SK-N-SH (cell line): ENCODE data around the gene PTPRG. TPM values are rescaled to one million over a fixed set of nuclear protein-coding genes. Genes with fewer than 3 reads are reported as not detected.

Experiments used
- CTCF ChIA-PET: fragments of 300-600, 350-600 bp; formaldehyde crosslinking; extraction: SDS; loops from one replicate; lab custom pipeline; 2021; lab: Yijun Ruan, JAX
- POLR2A ChIA-PET: fragments of 350-600 bp; sonication (Branson Sonifier 250); formaldehyde crosslinking; extraction: SDS; loops from one replicate; lab custom pipeline; 2020; ENCODE audit warnings: antibody characterized with exemption, inconsistent platforms; lab: Yijun Ruan, JAX
- DNase-seq: peaks from one replicate; pipeline ENCODE4 v3.0.0; 2012
- H2AFZ ChIP-seq: fragments of 200-600 bp; sonication (generic); 2 replicates; pipeline ENCODE4 v1.8.1; 2016; ENCODE audit warnings: antibody characterized with exemption, mild to moderate bottlenecking, low read depth
- H3F3A ChIP-seq: fragments of 200-600 bp; sonication (generic); replicated peaks from 2 replicates; pipeline ENCODE3; 2016; ENCODE audit warnings: antibody characterized with exemption, mild to moderate bottlenecking; ENCODE audit not compliant: insufficient read depth
- H3K27ac ChIP-seq, 2 experiments: fragments of 200-500 bp in 1 of 2; fragments of 200-600 bp in 1 of 2; sonication (Bioruptor generic) in 1 of 2; sonication (generic), shearing (Covaris generic) in 1 of 2; 2 replicates each; pipeline versions ENCODE4 v1.5.1 to v1.6.1; 2014 to 2016; ENCODE audit warnings: low read depth in 2 of 2, inconsistent platforms in 1 of 2, low read length in 1 of 2, mild to moderate bottlenecking in 1 of 2, mixed read lengths in 1 of 2
- H3K27me3 ChIP-seq: fragments of 200-600 bp; sonication (generic), shearing (Covaris generic); 2 replicates; pipeline ENCODE4 v1.6.1; 2016; ENCODE audit warnings: mixed run types; ENCODE audit not compliant: insufficient read depth
- H3K36me3 ChIP-seq, 2 experiments: fragments of 200-500 bp in 1 of 2; fragments of 200-600 bp in 1 of 2; sonication (Bioruptor generic) in 1 of 2; sonication (generic) in 1 of 2; replicated peaks in 1 of 2; 2 replicates each; pipeline versions ENCODE3 to v1.5.1; 2014 to 2016; ENCODE audit warnings: low read length in 1 of 2, mild to moderate bottlenecking in 1 of 2; ENCODE audit not compliant: insufficient read depth in 2 of 2, control insufficient read depth in 1 of 2
- H3K4me1 ChIP-seq, 2 experiments: fragments of 200-500 bp in 1 of 2; fragments of 200-600 bp in 1 of 2; sonication (Bioruptor generic) in 1 of 2; sonication (generic), shearing (Covaris generic) in 1 of 2; 2 replicates each; pipeline versions ENCODE4 v1.5.1 to v1.6.1; 2014 to 2016; ENCODE audit warnings: low read depth in 1 of 2, low read length in 1 of 2, mixed run types in 1 of 2; ENCODE audit not compliant: insufficient read depth in 2 of 2, control insufficient read depth in 1 of 2
- H3K4me2 ChIP-seq: fragments of 200-600 bp; sonication (generic), shearing (Covaris generic); 2 replicates; pipeline ENCODE4 v1.6.1; 2017; ENCODE audit warnings: mixed run types
- H3K4me3 ChIP-seq, 2 experiments: fragments of 200-500 bp in 1 of 2; fragments of 200-600 bp in 1 of 2; sonication (Bioruptor generic) in 1 of 2; sonication (generic), shearing (Covaris generic) in 1 of 2; 2 replicates each; pipeline versions ENCODE4 v1.5.1 to v1.8.1; 2014 to 2016; ENCODE audit warnings: low read depth in 2 of 2, inconsistent platforms in 1 of 2, low read length in 1 of 2, mild to moderate bottlenecking in 1 of 2, mixed read lengths in 1 of 2, moderate library complexity in 1 of 2
- H3K79me2 ChIP-seq: fragments of 200-600 bp; sonication (generic); 2 replicates; pipeline ENCODE4 v1.8.1; 2017; ENCODE audit warnings: mild to moderate bottlenecking; ENCODE audit not compliant: insufficient read depth
- H3K9ac ChIP-seq: fragments of 200-600 bp; sonication (generic); 2 replicates; pipeline ENCODE4 v1.6.1; 2017; ENCODE audit warnings: mixed run types
- H3K9me2 ChIP-seq: fragments of 200-600 bp; sonication (generic); 2 replicates; pipeline ENCODE4 v1.6.1; 2017; ENCODE audit warnings: mixed run types
- H3K9me3 ChIP-seq: fragments of 200-600 bp; sonication (generic); 2 replicates; pipeline ENCODE4 v1.6.1; 2017; ENCODE audit warnings: mixed run types, mild to moderate bottlenecking, moderate library complexity
- H4K20me1 ChIP-seq: fragments of 200-600 bp; sonication (generic); 2 replicates; pipeline ENCODE4 v1.6.1; 2017; ENCODE audit warnings: mild to moderate bottlenecking, mixed run types; ENCODE audit not compliant: insufficient read depth
- CHD2 ChIP-seq: fragments of 150-350 bp; IDR thresholded peaks from 2 replicates; pipeline ENCODE4 v1.6.1; 2018; ENCODE audit warnings: low read length; ENCODE audit not compliant: partially characterized antibody
- ELF1 ChIP-seq: IDR thresholded peaks from 2 replicates; pipeline ENCODE4 v1.4.0; 2012
- EZH2phosphoT487 ChIP-seq: fragments of 200-600 bp; sonication (generic); IDR thresholded peaks from 2 replicates; pipeline ENCODE4 v1.6.1; 2017; ENCODE audit warnings: low read depth, mixed run types, mild to moderate bottlenecking, antibody characterized with exemption, moderate library complexity, borderline replicate concordance
- FOSL2 ChIP-seq: IDR thresholded peaks from 2 replicates; pipeline ENCODE4 v1.4.0; 2012; ENCODE audit warnings: low read depth, mild to moderate bottlenecking, moderate library complexity, borderline replicate concordance
- JUND ChIP-seq: IDR thresholded peaks from 2 replicates; pipeline ENCODE4 v1.4.0; 2012
- MEF2A ChIP-seq: IDR thresholded peaks from 2 replicates; pipeline ENCODE4 v1.4.0; 2012; ENCODE audit warnings: low read depth, borderline replicate concordance
- MXI1 ChIP-seq: IDR thresholded peaks from 2 replicates; pipeline ENCODE4 v1.6.1; 2012; ENCODE audit warnings: mild to moderate bottlenecking, low read depth, low read length, improper control_type of control experiment
- NRF1 ChIP-seq: IDR thresholded peaks from 2 replicates; pipeline ENCODE4 v1.6.1; 2012; ENCODE audit warnings: low read depth, mild to moderate bottlenecking, low read length
- SIN3A ChIP-seq: IDR thresholded peaks from 2 replicates; pipeline ENCODE4 v1.6.1; 2012; ENCODE audit warnings: low read depth, mild to moderate bottlenecking, low read length, moderate library complexity, borderline replicate concordance
- SMC3 ChIP-seq: IDR thresholded peaks from 2 replicates; pipeline ENCODE4 v1.6.1; 2012; ENCODE audit warnings: low read depth, low read length, improper control_type of control experiment
- WGBS: methylation state at CpG from one replicate; pipeline ENCODE4 v1.1.6; 2017; ENCODE audit warnings: low lambda C conversion rate; 5-methylcytosine and 5-hydroxymethylcytosine counted together
- polyA plus RNA-seq, 3 experiments: library from polyadenylated mRNA; depleted of rRNA; stranded (reverse); fragments of >200 nt; gene quantifications; 2 replicates each; pipeline ENCODE4 v1.2.3, GENCODE V29; 2012
- TF ChIP-seq, protein P1 (sequence below): fragments of 200-600 bp; sonication (generic); IDR thresholded peaks from 2 replicates; pipeline ENCODE4 v1.6.1; 2017; ENCODE audit warnings: antibody characterized with exemption, mild to moderate bottlenecking, moderate library complexity
- TF ChIP-seq, protein P2 (sequence below): IDR thresholded peaks from 2 replicates; pipeline ENCODE4; 2012
- TF ChIP-seq, protein P3 (sequence below): IDR thresholded peaks from 2 replicates; pipeline ENCODE4 v1.6.1; 2012; ENCODE audit warnings: mild to moderate bottlenecking, low read depth, low read length, moderate library complexity

Gene PTPRG
- polyA plus RNA-seq, 1 of the 3 experiments (the other 2 are of a cell fraction): 14.1 TPM

DNA sequence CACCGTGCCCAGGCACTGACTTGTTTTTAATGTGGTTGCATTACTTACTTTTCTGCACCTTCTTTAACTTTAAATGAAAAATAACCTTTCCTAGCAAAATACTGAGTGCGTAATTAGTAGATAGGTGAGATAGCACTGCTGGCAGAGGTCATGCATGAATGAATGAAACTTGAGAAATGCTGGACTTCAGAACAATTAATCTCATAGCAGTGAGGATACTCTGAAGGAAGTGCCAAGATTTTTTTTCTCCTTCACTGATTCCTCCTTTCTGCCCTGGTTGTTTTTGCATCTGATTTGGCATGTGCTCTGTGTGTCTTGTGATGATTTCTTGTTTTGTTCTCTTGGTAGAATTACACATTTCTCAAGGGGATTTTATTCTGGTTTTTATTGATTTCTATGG lies 378.9 kb downstream of the PTPRG start:
- WGBS: 100% methylated on average over 2 of the region's 2 CpGs
- Histone ChIP-seq H3K27ac (no peak overlapping the region), H3K9me2 (no peaks in the 10 kb centered on the region), H3K4me3 (no peak overlapping the region), H3K79me2 (no peaks in the 10 kb centered on the region), H4K20me1 (peaks cover 11% of the 10 kb centered on the region), H3K36me3 (no peaks in the 10 kb centered on the region), H3F3A (peaks cover 8% of the 10 kb centered on the region), H3K27me3 (no peaks in the 10 kb centered on the region), H2AFZ (no peak overlapping the region), H3K9ac (no peak overlapping the region), H3K4me2 (no peak overlapping the region), H3K9me3 (no peaks in the 10 kb centered on the region), H3K4me1 (no peaks in the 10 kb centered on the region)
- DNase-seq: no peak
- TF ChIP-seq MEF2A (no peak), SMC3 (no peak), CHD2 (no peak), EZH2phosphoT487 (no peak), JUND (no peak), MXI1 (no peak), ELF1 (no peak), SIN3A (no peak), NRF1 (no peak), FOSL2 (no peak)
- TF ChIP-seq, protein P1, sequence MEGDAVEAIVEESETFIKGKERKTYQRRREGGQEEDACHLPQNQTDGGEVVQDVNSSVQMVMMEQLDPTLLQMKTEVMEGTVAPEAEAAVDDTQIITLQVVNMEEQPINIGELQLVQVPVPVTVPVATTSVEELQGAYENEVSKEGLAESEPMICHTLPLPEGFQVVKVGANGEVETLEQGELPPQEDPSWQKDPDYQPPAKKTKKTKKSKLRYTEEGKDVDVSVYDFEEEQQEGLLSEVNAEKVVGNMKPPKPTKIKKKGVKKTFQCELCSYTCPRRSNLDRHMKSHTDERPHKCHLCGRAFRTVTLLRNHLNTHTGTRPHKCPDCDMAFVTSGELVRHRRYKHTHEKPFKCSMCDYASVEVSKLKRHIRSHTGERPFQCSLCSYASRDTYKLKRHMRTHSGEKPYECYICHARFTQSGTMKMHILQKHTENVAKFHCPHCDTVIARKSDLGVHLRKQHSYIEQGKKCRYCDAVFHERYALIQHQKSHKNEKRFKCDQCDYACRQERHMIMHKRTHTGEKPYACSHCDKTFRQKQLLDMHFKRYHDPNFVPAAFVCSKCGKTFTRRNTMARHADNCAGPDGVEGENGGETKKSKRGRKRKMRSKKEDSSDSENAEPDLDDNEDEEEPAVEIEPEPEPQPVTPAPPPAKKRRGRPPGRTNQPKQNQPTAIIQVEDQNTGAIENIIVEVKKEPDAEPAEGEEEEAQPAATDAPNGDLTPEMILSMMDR: no peak
- TF ChIP-seq, protein P2, sequence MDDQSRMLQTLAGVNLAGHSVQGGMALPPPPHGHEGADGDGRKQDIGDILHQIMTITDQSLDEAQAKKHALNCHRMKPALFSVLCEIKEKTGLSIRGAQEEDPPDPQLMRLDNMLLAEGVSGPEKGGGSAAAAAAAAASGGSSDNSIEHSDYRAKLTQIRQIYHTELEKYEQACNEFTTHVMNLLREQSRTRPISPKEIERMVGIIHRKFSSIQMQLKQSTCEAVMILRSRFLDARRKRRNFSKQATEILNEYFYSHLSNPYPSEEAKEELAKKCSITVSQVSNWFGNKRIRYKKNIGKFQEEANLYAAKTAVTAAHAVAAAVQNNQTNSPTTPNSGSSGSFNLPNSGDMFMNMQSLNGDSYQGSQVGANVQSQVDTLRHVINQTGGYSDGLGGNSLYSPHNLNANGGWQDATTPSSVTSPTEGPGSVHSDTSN: no peak
- TF ChIP-seq, protein P3, sequence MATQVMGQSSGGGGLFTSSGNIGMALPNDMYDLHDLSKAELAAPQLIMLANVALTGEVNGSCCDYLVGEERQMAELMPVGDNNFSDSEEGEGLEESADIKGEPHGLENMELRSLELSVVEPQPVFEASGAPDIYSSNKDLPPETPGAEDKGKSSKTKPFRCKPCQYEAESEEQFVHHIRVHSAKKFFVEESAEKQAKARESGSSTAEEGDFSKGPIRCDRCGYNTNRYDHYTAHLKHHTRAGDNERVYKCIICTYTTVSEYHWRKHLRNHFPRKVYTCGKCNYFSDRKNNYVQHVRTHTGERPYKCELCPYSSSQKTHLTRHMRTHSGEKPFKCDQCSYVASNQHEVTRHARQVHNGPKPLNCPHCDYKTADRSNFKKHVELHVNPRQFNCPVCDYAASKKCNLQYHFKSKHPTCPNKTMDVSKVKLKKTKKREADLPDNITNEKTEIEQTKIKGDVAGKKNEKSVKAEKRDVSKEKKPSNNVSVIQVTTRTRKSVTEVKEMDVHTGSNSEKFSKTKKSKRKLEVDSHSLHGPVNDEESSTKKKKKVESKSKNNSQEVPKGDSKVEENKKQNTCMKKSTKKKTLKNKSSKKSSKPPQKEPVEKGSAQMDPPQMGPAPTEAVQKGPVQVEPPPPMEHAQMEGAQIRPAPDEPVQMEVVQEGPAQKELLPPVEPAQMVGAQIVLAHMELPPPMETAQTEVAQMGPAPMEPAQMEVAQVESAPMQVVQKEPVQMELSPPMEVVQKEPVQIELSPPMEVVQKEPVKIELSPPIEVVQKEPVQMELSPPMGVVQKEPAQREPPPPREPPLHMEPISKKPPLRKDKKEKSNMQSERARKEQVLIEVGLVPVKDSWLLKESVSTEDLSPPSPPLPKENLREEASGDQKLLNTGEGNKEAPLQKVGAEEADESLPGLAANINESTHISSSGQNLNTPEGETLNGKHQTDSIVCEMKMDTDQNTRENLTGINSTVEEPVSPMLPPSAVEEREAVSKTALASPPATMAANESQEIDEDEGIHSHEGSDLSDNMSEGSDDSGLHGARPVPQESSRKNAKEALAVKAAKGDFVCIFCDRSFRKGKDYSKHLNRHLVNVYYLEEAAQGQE: no peak
- ChIA-PET CTCF (interaction anchor here (1.2 kb wide), 1 partner anchor 24 kb away, joined by 3 read pairs; no protein-coding TSS in a partner anchor), POLR2A (no interaction called here)
